Thyroid gland (tissue), 4 donors: Measurements from ENCODE around the gene LSS.
"Not testable (repeated sequence)": the region's sequence is repeated elsewhere in the genome, so short reads cannot be mapped to it uniquely, and the experiment has no call there.

Experiments
- POLR2A ChIP-seq, 2 donors: fragments of 450-650 bp; IDR thresholded peaks; one replicate each; pipeline ENCODE4 v1.6.1; 2017; ENCODE audit warnings: antibody characterized with exemption in 2 of 2, mild to moderate bottlenecking in 2 of 2, moderate library complexity in 1 of 2
- TF ChIP-seq, protein P1 (sequence below), 6 experiments: fragments of 200-600 bp in 3 of 6; fragments of 450-650 bp in 3 of 6; sonication (generic) in 3 of 6; IDR thresholded peaks; one replicate each; pipeline ENCODE4 v1.5.1; 2016 to 2019; ENCODE audit warnings: antibody characterized with exemption in 6 of 6, mild to moderate bottlenecking in 2 of 6, inconsistent platforms in 1 of 6, moderate library complexity in 1 of 6

DNA sequence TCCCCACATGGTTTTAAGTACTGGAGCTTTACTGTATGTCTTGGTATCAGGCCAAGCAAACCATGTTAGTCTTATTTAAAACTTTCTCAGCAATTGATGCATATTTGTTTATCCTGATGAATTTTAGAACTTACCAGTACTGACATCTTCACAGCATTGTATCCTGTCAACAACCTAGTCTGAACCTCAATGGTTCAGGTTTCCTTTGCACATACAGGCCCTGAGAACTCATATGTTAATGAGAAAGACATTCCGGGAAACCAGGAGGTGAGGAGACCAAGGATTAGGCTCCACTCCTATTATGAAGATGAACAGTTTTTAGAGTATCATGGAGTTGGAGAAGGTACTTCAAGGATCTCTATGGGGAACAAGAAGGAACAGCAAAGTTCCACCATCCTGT is 13.0 kb upstream of the LSS start:
- TF ChIP-seq, protein P1, sequence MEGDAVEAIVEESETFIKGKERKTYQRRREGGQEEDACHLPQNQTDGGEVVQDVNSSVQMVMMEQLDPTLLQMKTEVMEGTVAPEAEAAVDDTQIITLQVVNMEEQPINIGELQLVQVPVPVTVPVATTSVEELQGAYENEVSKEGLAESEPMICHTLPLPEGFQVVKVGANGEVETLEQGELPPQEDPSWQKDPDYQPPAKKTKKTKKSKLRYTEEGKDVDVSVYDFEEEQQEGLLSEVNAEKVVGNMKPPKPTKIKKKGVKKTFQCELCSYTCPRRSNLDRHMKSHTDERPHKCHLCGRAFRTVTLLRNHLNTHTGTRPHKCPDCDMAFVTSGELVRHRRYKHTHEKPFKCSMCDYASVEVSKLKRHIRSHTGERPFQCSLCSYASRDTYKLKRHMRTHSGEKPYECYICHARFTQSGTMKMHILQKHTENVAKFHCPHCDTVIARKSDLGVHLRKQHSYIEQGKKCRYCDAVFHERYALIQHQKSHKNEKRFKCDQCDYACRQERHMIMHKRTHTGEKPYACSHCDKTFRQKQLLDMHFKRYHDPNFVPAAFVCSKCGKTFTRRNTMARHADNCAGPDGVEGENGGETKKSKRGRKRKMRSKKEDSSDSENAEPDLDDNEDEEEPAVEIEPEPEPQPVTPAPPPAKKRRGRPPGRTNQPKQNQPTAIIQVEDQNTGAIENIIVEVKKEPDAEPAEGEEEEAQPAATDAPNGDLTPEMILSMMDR (IDR thresholded peaks at IDR 0.05), result not testable (repeated sequence)
- TF ChIP-seq POLR2A (IDR thresholded peaks at IDR 0.05), result not testable (repeated sequence)
